ENCODE results near the gene ABL1.

DNA sequence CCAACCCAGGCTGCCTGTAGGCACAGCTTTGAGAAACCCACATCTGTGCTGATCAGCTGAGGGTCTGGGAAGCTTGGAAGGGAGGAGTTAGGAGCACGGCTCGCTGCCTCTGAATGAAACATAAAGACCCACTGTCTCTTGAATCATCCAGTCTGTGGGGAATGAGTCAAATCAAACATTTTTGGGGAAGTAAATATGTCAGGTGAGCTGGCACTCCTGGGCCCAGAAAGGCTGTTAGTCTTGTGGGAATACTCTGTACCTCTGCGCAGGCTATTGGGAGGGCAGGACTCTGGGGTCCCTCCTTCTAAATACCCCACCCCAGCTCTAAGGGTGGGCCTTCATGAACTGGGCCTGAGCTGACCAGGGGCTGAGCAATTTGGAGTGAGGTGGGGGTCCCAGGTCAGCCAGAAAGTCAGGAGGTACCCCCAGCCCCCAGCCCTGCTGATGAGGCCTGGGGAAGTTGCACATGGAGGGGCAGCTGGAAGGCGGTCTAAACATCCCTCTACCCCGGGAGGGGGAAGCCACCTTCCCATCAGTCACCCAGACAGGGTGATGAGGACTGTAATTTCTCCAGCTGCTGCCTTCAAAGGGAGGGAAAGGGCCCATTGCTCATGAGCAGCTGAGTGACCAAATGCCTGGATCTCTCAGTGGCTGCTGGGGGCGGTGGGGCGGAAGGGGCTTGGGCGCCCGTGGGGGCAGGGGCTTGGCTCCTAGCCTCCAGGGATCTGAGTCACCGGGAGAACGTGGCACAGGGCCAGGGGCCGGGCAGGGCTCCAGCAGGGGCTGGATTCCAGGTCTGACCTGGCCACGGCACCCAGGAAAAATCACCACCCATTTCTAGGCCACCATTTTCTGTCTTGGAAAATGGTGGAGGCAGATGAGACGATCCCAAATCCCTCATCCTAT, 93.2 kb downstream of the ABL1 start:
- TF ChIP-seq, protein P1, sequence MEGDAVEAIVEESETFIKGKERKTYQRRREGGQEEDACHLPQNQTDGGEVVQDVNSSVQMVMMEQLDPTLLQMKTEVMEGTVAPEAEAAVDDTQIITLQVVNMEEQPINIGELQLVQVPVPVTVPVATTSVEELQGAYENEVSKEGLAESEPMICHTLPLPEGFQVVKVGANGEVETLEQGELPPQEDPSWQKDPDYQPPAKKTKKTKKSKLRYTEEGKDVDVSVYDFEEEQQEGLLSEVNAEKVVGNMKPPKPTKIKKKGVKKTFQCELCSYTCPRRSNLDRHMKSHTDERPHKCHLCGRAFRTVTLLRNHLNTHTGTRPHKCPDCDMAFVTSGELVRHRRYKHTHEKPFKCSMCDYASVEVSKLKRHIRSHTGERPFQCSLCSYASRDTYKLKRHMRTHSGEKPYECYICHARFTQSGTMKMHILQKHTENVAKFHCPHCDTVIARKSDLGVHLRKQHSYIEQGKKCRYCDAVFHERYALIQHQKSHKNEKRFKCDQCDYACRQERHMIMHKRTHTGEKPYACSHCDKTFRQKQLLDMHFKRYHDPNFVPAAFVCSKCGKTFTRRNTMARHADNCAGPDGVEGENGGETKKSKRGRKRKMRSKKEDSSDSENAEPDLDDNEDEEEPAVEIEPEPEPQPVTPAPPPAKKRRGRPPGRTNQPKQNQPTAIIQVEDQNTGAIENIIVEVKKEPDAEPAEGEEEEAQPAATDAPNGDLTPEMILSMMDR (IDR thresholded peaks at IDR 0.05; ENCODE audit: low read length): no peak
- TF ChIP-seq EZH2 (optimal IDR thresholded peaks at IDR 0.05; ENCODE audit: low read depth, low read length) (no peak), EZH2phosphoT487 (IDR thresholded peaks at IDR 0.05; ENCODE audit: low read length) (no peak)
